ENCODE measurements around the gene THADA.
A peak's percentile ranks its signal among the peaks of the same experiment; 100 is the strongest.
"Not testable (repeated sequence)": the region's sequence is repeated elsewhere in the genome, so short reads cannot be mapped to it uniquely, and the experiment has no call there.

Gene THADA

GRCh38 chr2:43389581-43390466 is 206.0 kb downstream of the THADA start:
- no peak for ATAC-seq (replicated peaks)
- Mint-ChIP-seq H3K9me3 (no peaks in the 10 kb centered on the region), H3K36me3 (ENCODE audit: insufficient read depth) (peaks cover 7% of the 10 kb centered on the region), H3K27ac (peak overlapping the region; percentile 20 to 44), H3K4me3 (no peak overlapping the region), H3K4me1 (ENCODE audit: low read depth in 2 of 2) (peaks cover 17 to 46% of the 10 kb centered on the region in 2 donors), H3K27me3 (no peaks in the 10 kb centered on the region)
- DNase-seq = no peak

DNA sequence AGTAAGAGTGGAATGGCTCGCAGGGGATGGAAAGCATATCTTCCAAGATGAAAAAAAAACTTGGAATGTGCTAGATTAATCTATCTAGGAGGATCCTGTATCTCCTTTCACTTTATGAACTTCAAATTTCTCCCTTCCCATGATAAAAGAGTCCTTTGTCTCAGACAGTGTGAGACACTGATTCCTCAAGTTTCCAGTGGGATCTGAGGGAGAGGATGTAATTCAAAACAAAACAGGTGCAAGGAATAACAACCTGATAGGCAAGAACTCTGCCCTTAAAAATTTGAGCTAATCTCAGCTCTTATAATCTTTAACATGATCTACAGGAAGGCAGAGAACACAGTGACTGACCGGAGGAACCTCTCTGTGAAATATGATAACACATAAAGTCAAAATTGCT is 207.5 kb downstream of the THADA start:
- no peak for DNase-seq
- no peak for ATAC-seq (replicated peaks)
- H3K27ac Mint-ChIP-seq = peak overlapping the region in 1 of 2 donors; percentile 88
- H3K4me3 Mint-ChIP-seq = peak overlapping the region in 1 of 2 donors; percentile 26
- H3K36me3 Mint-ChIP-seq (ENCODE audit: insufficient read depth) = no peaks in the 10 kb centered on the region
- H3K27me3 Mint-ChIP-seq = no peaks in the 10 kb centered on the region
- H3K4me1 Mint-ChIP-seq (ENCODE audit: low read depth in 2 of 2) = peaks cover 20 to 56% of the 10 kb centered on the region in 2 donors
- no peaks in the 10 kb centered on the region for H3K9me3 Mint-ChIP-seq

DNA sequence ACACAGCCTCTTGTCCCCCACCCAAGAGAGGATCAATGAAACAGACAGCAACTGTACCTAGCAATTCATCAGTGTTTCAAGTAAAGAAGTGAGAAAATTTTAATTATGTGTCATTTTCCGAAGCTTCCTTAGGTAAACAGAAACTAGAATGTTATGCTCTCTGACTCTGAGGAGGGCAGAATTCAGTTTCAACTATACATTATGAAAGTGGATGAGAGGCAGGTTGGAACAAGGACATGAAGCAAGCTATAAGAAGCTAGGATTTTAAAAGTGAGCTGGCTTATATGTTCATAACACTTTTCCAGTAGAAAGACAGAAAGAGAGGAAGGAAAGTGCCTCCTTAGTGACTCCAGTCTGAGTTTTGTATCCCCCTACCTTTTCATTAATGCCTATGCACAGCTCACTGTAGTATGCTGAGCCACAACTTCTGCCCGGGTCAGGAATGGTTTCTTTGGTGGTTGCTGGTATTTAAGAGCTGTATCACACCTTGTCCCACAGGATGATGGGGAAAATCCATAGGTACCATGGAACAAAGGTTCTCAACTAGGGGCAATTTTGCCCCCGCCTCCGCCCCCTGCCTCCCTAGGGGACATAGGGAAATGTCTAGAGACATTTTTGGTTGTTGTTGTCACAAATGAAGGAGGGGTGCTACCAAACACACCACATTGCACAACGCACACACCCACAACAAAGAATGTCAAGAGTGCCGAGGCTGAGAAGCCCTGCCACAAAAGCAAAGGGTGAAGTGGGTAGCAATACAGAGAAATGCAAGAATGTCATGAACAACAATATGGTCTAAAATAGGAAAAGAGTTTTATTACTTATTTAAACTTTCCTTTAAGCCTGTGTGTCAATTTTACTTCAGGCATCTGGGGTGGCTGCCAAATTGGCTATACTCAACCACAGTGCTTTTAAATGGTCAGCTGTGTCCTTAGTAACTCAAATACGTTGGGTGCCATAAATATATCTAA is 208.5 kb downstream of the THADA start:
- H3K36me3 Mint-ChIP-seq (ENCODE audit: insufficient read depth) = no peaks in the 10 kb centered on the region
- DNase-seq (no peak), ATAC-seq (replicated peaks) (peak; percentile 54)
- no peaks in the 10 kb centered on the region for H3K27me3 Mint-ChIP-seq
- H3K9me3 Mint-ChIP-seq = no peaks in the 10 kb centered on the region
- H3K4me1 Mint-ChIP-seq (ENCODE audit: low read depth in 2 of 2) = peaks cover 20 to 54% of the 10 kb centered on the region in 2 donors
- peak overlapping the region; percentile 77 to 88 for H3K27ac Mint-ChIP-seq
- H3K4me3 Mint-ChIP-seq = peak overlapping the region; percentile 56 to 65

DNA sequence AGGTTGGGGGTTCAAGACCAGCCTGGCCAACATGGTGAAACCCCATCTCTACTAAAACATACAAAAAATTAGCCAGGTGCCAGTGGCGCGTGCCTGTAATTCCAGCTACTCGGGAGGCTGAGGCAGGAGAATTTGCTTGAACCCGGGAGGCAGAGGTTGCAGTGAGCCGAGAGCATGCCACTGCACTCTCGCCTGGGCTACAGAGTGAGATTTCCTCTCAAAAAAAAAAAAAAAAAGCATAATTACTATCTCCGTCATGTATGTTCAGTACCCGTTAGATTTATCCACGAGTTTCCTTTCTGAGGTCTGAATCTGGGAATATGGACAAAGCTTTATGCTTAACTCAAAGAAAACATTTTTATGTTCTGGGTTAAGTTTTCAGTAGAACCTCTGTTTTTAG is 209.2 kb downstream of the THADA start:
- peak overlapping the region; percentile 56 to 65 for H3K4me3 Mint-ChIP-seq
- not testable (repeated sequence) for DNase-seq

GRCh38 chr2:43384143-43384542 is 211.7 kb downstream of the THADA start:
- peak overlapping the region in 1 of 2 donors; percentile 88 for H3K27ac Mint-ChIP-seq
- H3K27me3 Mint-ChIP-seq = no peaks in the 10 kb centered on the region
- peaks cover 13 to 53% of the 10 kb centered on the region in 2 donors for H3K4me1 Mint-ChIP-seq (ENCODE audit: low read depth in 2 of 2)
- ATAC-seq (replicated peaks) (no peak), DNase-seq (no peak)
- H3K4me3 Mint-ChIP-seq = peak overlapping the region in 1 of 2 donors; percentile 16
- no peaks in the 10 kb centered on the region for H3K9me3 Mint-ChIP-seq
- peaks cover 3% of the 10 kb centered on the region for H3K36me3 Mint-ChIP-seq (ENCODE audit: insufficient read depth)

More for the DNA sequence above, 209.2 kb downstream of the THADA start:
- Mint-ChIP-seq H3K27ac (peak overlapping the region; percentile 77 to 88), H3K4me1 (ENCODE audit: low read depth in 2 of 2) (peaks cover 18 to 53% of the 10 kb centered on the region in 2 donors)
- not testable (repeated sequence) for H3K9me3 Mint-ChIP-seq; H3K36me3 Mint-ChIP-seq (ENCODE audit: insufficient read depth); ATAC-seq (replicated peaks); H3K27me3 Mint-ChIP-seq

DNA sequence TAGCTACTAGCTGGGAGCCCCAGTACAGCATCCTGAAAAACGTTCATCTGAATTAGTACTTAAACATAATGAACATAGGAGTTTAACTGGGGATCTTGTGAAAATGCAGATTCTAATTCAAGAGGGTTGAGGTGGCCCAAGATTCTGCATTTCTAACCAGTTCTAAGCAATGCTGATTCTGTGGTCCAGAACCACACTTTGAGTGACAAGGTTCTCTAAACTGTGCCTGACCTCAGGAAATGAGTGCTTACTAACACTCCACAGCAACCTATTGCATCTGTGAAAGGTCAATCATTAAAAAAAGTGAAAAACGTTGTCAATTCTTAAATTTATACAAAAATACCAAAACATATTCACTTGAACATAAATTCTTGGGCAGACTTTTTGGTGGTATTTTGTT is 212.3 kb downstream of the THADA start:
- DNase-seq = no peak
- ATAC-seq (replicated peaks) = no peak
- peak overlapping the region in 1 of 2 donors; percentile 16 for H3K4me3 Mint-ChIP-seq

DNA sequence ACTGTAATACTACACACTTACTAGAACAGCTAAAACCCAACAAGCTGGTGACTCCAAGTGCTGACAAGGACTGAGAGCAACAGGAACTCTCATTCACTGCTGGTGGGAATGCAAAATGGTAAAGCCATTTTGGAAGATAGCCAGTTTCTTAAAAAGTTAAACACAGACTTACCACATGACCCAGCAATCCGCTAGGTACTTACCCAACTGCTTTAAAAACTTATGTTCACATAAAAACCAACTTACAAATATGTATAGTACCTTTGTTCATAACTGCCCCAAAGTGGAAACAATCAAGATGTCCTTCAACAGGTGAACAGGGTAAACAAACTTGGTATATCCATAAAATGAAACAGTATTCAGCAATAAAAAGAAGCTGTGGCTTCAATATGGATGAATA is 216.3 kb downstream of the THADA start:
- Mint-ChIP-seq H3K4me1 (ENCODE audit: low read depth in 2 of 2) (peaks cover 7 to 35% of the 10 kb centered on the region in 2 donors), H3K4me3 (no peak overlapping the region), H3K27me3 (no peaks in the 10 kb centered on the region), H3K36me3 (ENCODE audit: insufficient read depth) (peaks cover 3% of the 10 kb centered on the region), H3K9me3 (no peaks in the 10 kb centered on the region), H3K27ac (no peak overlapping the region)
- no peak for ATAC-seq (replicated peaks)
- DNase-seq = no peak

More for the DNA sequence above, 212.3 kb downstream of the THADA start:
- Mint-ChIP-seq H3K27ac (peak overlapping the region in 1 of 2 donors; percentile 88), H3K36me3 (ENCODE audit: insufficient read depth) (peaks cover 3% of the 10 kb centered on the region), H3K9me3 (no peaks in the 10 kb centered on the region), H3K4me1 (ENCODE audit: low read depth in 2 of 2) (peaks cover 13 to 50% of the 10 kb centered on the region in 2 donors), H3K27me3 (no peaks in the 10 kb centered on the region)

GRCh38 chr2:43377327-43377726 is 218.5 kb downstream of the THADA start:
- no peaks in the 10 kb centered on the region for H3K27me3 Mint-ChIP-seq
- no peaks in the 10 kb centered on the region for H3K9me3 Mint-ChIP-seq
- DNase-seq (no peak), ATAC-seq (replicated peaks) (no peak)
- H3K27ac Mint-ChIP-seq = no peak overlapping the region
- no peak overlapping the region for H3K4me3 Mint-ChIP-seq
- peaks cover 3% of the 10 kb centered on the region for H3K36me3 Mint-ChIP-seq (ENCODE audit: insufficient read depth)
- peaks cover 4 to 26% of the 10 kb centered on the region in 2 donors for H3K4me1 Mint-ChIP-seq (ENCODE audit: low read depth in 2 of 2)

- Mint-ChIP-seq H3K27me3 (no peaks in the 10 kb centered on the region), H3K27ac (no peak overlapping the region), H3K9me3 (no peaks in the 10 kb centered on the region), H3K4me1 (ENCODE audit: low read depth in 2 of 2) (peaks cover 4 to 29% of the 10 kb centered on the region in 2 donors), H3K36me3 (ENCODE audit: insufficient read depth) (peaks cover 2% of the 10 kb centered on the region), H3K4me3 (no peak overlapping the region)
- no peak for ATAC-seq (replicated peaks)
- no peak for DNase-seq
These were observed 219.2 kb downstream of the THADA start for GRCh38 chr2:43376523-43377198.

DNA sequence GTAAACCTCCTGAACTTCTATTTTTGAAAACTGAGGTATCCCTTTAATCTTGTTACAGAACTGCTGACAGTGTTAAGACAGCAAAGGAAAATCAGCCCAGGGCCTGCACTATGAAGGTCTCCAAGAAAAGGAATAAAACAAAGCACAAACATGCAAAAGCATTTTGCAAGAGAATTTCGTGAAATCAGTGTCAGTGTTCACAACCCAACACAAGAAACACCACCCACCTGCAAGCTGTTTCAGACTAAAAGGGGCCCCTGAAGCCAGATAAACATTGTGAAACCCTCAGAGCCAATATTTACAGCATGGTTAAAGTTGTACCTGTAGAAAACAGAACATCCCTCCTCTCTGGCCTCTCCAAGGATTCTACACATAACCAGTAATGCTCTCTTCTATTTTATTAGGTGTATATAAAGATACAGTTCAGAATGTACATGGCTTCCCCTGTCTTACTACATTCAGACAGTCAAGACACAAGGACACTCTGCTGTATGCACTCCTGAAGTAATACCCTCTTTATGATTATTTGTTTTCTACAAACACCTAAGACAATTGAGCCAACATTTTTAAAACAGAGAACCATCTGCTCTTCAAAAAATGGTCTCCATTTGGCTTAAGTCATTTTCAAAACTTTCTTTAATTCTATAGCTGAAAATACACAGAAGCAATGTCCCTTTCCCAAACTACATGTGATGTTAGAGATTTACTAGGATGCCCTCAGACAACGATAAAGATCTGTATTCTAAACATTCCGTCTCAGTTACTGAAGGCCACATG is 219.9 kb downstream of the THADA start:
- Mint-ChIP-seq H3K36me3 (ENCODE audit: insufficient read depth) (no peaks in the 10 kb centered on the region), H3K4me1 (ENCODE audit: low read depth in 2 of 2) (peaks cover 4 to 29% of the 10 kb centered on the region in 2 donors), H3K4me3 (no peak overlapping the region), H3K27ac (no peak overlapping the region), H3K9me3 (no peaks in the 10 kb centered on the region), H3K27me3 (no peaks in the 10 kb centered on the region)
- ATAC-seq (replicated peaks) (no peak), DNase-seq (no peak)

GRCh38 chr2:43372416-43373081 is 223.3 kb downstream of the THADA start:
- Mint-ChIP-seq H3K27ac (no peak overlapping the region), H3K36me3 (ENCODE audit: insufficient read depth) (no peaks in the 10 kb centered on the region), H3K27me3 (no peaks in the 10 kb centered on the region), H3K9me3 (no peaks in the 10 kb centered on the region), H3K4me1 (ENCODE audit: low read depth in 2 of 2) (peaks cover 6 to 26% of the 10 kb centered on the region in 2 donors), H3K4me3 (no peak overlapping the region)
- DNase-seq (no peak), ATAC-seq (replicated peaks) (no peak)

- Mint-ChIP-seq H3K9me3 (no peaks in the 10 kb centered on the region), H3K4me1 (ENCODE audit: low read depth in 2 of 2) (peaks cover 5 to 20% of the 10 kb centered on the region in 2 donors), H3K36me3 (ENCODE audit: insufficient read depth) (no peaks in the 10 kb centered on the region), H3K27ac (peak overlapping the region in 1 of 2 donors; percentile 78), H3K27me3 (no peaks in the 10 kb centered on the region), H3K4me3 (no peak overlapping the region)
- ATAC-seq (replicated peaks) (no peak), DNase-seq (no peak)
These were observed 225.1 kb downstream of the THADA start for GRCh38 chr2:43370705-43371104.
